SK-N-SH (cell line): ENCODE data around the gene FGD4. TPM values are rescaled to one million over a fixed set of nuclear protein-coding genes. Genes with fewer than 3 reads are reported as not detected.

Source experiments
- CTCF ChIA-PET: fragments of 300-600, 350-600 bp; formaldehyde crosslinking; extraction: SDS; loops from one replicate; lab custom pipeline; 2021; lab: Yijun Ruan, JAX
- POLR2A ChIA-PET: fragments of 350-600 bp; sonication (Branson Sonifier 250); formaldehyde crosslinking; extraction: SDS; loops from one replicate; lab custom pipeline; 2020; ENCODE audit warnings: antibody characterized with exemption, inconsistent platforms; lab: Yijun Ruan, JAX
- DNase-seq: peaks from one replicate; pipeline ENCODE4 v3.0.0; 2012
- H2AFZ ChIP-seq: fragments of 200-600 bp; sonication (generic); 2 replicates; pipeline ENCODE4 v1.8.1; 2016; ENCODE audit warnings: antibody characterized with exemption, mild to moderate bottlenecking, low read depth
- H3F3A ChIP-seq: fragments of 200-600 bp; sonication (generic); replicated peaks from 2 replicates; pipeline ENCODE3; 2016; ENCODE audit warnings: antibody characterized with exemption, mild to moderate bottlenecking; ENCODE audit not compliant: insufficient read depth
- H3K27ac ChIP-seq, 2 experiments: fragments of 200-500 bp in 1 of 2; fragments of 200-600 bp in 1 of 2; sonication (Bioruptor generic) in 1 of 2; sonication (generic), shearing (Covaris generic) in 1 of 2; 2 replicates each; pipeline versions ENCODE4 v1.5.1 to v1.6.1; 2014 to 2016; ENCODE audit warnings: low read depth in 2 of 2, inconsistent platforms in 1 of 2, low read length in 1 of 2, mild to moderate bottlenecking in 1 of 2, mixed read lengths in 1 of 2
- H3K27me3 ChIP-seq: fragments of 200-600 bp; sonication (generic), shearing (Covaris generic); 2 replicates; pipeline ENCODE4 v1.6.1; 2016; ENCODE audit warnings: mixed run types; ENCODE audit not compliant: insufficient read depth
- H3K36me3 ChIP-seq, 2 experiments: fragments of 200-500 bp in 1 of 2; fragments of 200-600 bp in 1 of 2; sonication (Bioruptor generic) in 1 of 2; sonication (generic) in 1 of 2; replicated peaks in 1 of 2; 2 replicates each; pipeline versions ENCODE3 to v1.5.1; 2014 to 2016; ENCODE audit warnings: low read length in 1 of 2, mild to moderate bottlenecking in 1 of 2; ENCODE audit not compliant: insufficient read depth in 2 of 2, control insufficient read depth in 1 of 2
- H3K4me1 ChIP-seq, 2 experiments: fragments of 200-500 bp in 1 of 2; fragments of 200-600 bp in 1 of 2; sonication (Bioruptor generic) in 1 of 2; sonication (generic), shearing (Covaris generic) in 1 of 2; 2 replicates each; pipeline versions ENCODE4 v1.5.1 to v1.6.1; 2014 to 2016; ENCODE audit warnings: low read depth in 1 of 2, low read length in 1 of 2, mixed run types in 1 of 2; ENCODE audit not compliant: insufficient read depth in 2 of 2, control insufficient read depth in 1 of 2
- H3K4me2 ChIP-seq: fragments of 200-600 bp; sonication (generic), shearing (Covaris generic); 2 replicates; pipeline ENCODE4 v1.6.1; 2017; ENCODE audit warnings: mixed run types
- H3K4me3 ChIP-seq, 2 experiments: fragments of 200-500 bp in 1 of 2; fragments of 200-600 bp in 1 of 2; sonication (Bioruptor generic) in 1 of 2; sonication (generic), shearing (Covaris generic) in 1 of 2; 2 replicates each; pipeline versions ENCODE4 v1.5.1 to v1.8.1; 2014 to 2016; ENCODE audit warnings: low read depth in 2 of 2, inconsistent platforms in 1 of 2, low read length in 1 of 2, mild to moderate bottlenecking in 1 of 2, mixed read lengths in 1 of 2, moderate library complexity in 1 of 2
- H3K79me2 ChIP-seq: fragments of 200-600 bp; sonication (generic); 2 replicates; pipeline ENCODE4 v1.8.1; 2017; ENCODE audit warnings: mild to moderate bottlenecking; ENCODE audit not compliant: insufficient read depth
- H3K9ac ChIP-seq: fragments of 200-600 bp; sonication (generic); 2 replicates; pipeline ENCODE4 v1.6.1; 2017; ENCODE audit warnings: mixed run types
- H3K9me2 ChIP-seq: fragments of 200-600 bp; sonication (generic); 2 replicates; pipeline ENCODE4 v1.6.1; 2017; ENCODE audit warnings: mixed run types
- H3K9me3 ChIP-seq: fragments of 200-600 bp; sonication (generic); 2 replicates; pipeline ENCODE4 v1.6.1; 2017; ENCODE audit warnings: mixed run types, mild to moderate bottlenecking, moderate library complexity
- H4K20me1 ChIP-seq: fragments of 200-600 bp; sonication (generic); 2 replicates; pipeline ENCODE4 v1.6.1; 2017; ENCODE audit warnings: mild to moderate bottlenecking, mixed run types; ENCODE audit not compliant: insufficient read depth
- EP300 ChIP-seq, 2 experiments: IDR thresholded peaks; 2 replicates each; pipeline versions ENCODE4 v1.4.0 to v1.6.1; 2012; ENCODE audit warnings: borderline replicate concordance in 1 of 2, low read depth in 1 of 2, low read length in 1 of 2
- EZH2phosphoT487 ChIP-seq: fragments of 200-600 bp; sonication (generic); IDR thresholded peaks from 2 replicates; pipeline ENCODE4 v1.6.1; 2017; ENCODE audit warnings: low read depth, mixed run types, mild to moderate bottlenecking, antibody characterized with exemption, moderate library complexity, borderline replicate concordance
- FOXM1 ChIP-seq: IDR thresholded peaks from 2 replicates; pipeline ENCODE4 v1.4.0; 2012; ENCODE audit warnings: low read depth, mild to moderate bottlenecking
- GABPA ChIP-seq: IDR thresholded peaks from 2 replicates; pipeline ENCODE4 v1.4.0; 2012; ENCODE audit warnings: low read depth, mild to moderate bottlenecking
- GATA2 ChIP-seq: sonication (generic); formaldehyde crosslinking; IDR thresholded peaks from 2 replicates; pipeline ENCODE4 v1.5.0; 2020; ENCODE audit warnings: mild to moderate bottlenecking, missing genetic modification reagents
- MAX ChIP-seq: IDR thresholded peaks from 2 replicates; pipeline ENCODE4 v1.4.0; 2012; ENCODE audit warnings: low read depth
- RCOR1 ChIP-seq: fragments of 150-350 bp; IDR thresholded peaks from 2 replicates; pipeline ENCODE4 v1.6.1; 2017; ENCODE audit warnings: antibody characterized with exemption, low read length
- RXRA ChIP-seq: IDR thresholded peaks from 2 replicates; pipeline ENCODE4 v1.4.0; 2012; ENCODE audit warnings: low read depth, mild to moderate bottlenecking, borderline replicate concordance
- SIN3A ChIP-seq: IDR thresholded peaks from 2 replicates; pipeline ENCODE4 v1.6.1; 2012; ENCODE audit warnings: low read depth, mild to moderate bottlenecking, low read length, moderate library complexity, borderline replicate concordance
- TAF1 ChIP-seq: IDR thresholded peaks from 2 replicates; pipeline ENCODE4 v1.6.1; 2012; ENCODE audit warnings: low read depth, mild to moderate bottlenecking, low read length, moderate library complexity, borderline replicate concordance
- WGBS: methylation state at CpG from one replicate; pipeline ENCODE4 v1.1.6; 2017; ENCODE audit warnings: low lambda C conversion rate; 5-methylcytosine and 5-hydroxymethylcytosine counted together
- polyA plus RNA-seq, 3 experiments: library from polyadenylated mRNA; depleted of rRNA; stranded (reverse); fragments of >200 nt; gene quantifications; 2 replicates each; pipeline ENCODE4 v1.2.3, GENCODE V29; 2012
- TF ChIP-seq, protein P1 (sequence below): IDR thresholded peaks from 2 replicates; pipeline ENCODE4 v1.4.0; 2012; ENCODE audit warnings: low read depth, borderline replicate concordance
- TF ChIP-seq, protein P2 (sequence below): IDR thresholded peaks from 2 replicates; pipeline ENCODE4; 2012
- TF ChIP-seq, protein P3 (sequence below): fragments of 150-350 bp; IDR thresholded peaks from 2 replicates; pipeline ENCODE4 v1.6.1; 2017; ENCODE audit warnings: antibody characterized with exemption, low read length, low read depth, borderline replicate concordance

FGD4 gene
- polyA plus RNA-seq, 1 of the 3 experiments (the other 2 are of a cell fraction) = 0.26 TPM

GRCh38 chr12:32482226-32482625, 82.9 kb downstream of the FGD4 start:
- TF ChIP-seq, protein P1, sequence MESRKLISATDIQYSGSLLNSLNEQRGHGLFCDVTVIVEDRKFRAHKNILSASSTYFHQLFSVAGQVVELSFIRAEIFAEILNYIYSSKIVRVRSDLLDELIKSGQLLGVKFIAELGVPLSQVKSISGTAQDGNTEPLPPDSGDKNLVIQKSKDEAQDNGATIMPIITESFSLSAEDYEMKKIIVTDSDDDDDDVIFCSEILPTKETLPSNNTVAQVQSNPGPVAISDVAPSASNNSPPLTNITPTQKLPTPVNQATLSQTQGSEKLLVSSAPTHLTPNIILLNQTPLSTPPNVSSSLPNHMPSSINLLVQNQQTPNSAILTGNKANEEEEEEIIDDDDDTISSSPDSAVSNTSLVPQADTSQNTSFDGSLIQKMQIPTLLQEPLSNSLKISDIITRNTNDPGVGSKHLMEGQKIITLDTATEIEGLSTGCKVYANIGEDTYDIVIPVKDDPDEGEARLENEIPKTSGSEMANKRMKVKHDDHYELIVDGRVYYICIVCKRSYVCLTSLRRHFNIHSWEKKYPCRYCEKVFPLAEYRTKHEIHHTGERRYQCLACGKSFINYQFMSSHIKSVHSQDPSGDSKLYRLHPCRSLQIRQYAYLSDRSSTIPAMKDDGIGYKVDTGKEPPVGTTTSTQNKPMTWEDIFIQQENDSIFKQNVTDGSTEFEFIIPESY = no peak
- WGBS = 84% methylated on average over 3 of the region's 3 CpGs
- no peaks in the 10 kb centered on the region for H3K36me3 ChIP-seq
- H3F3A ChIP-seq = no peaks in the 10 kb centered on the region
- ChIA-PET POLR2A (no interaction called here), CTCF (interaction anchor here (0.6 kb wide), 1 partner anchor 322 kb away, joined by 3 read pairs; no protein-coding TSS in a partner anchor)
- no peak for DNase-seq
- H4K20me1 ChIP-seq = no peaks in the 10 kb centered on the region
- no peak overlapping the region for H3K27ac ChIP-seq
- peaks cover 0 to 4% of the 10 kb centered on the region in 2 experiments; a peak in 2 of 4 replicates for H3K4me1 ChIP-seq
- no peak overlapping the region for H3K4me3 ChIP-seq
- no peaks in the 10 kb centered on the region for H3K9me3 ChIP-seq
- H3K27me3 ChIP-seq = no peaks in the 10 kb centered on the region
- H3K4me2 ChIP-seq = no peak overlapping the region
- no peak overlapping the region for H3K9ac ChIP-seq
- no peaks in the 10 kb centered on the region for H3K9me2 ChIP-seq
- H2AFZ ChIP-seq = no peak overlapping the region
- H3K79me2 ChIP-seq = no peaks in the 10 kb centered on the region

GRCh38 chr12:32483499-32483898, 84.1 kb downstream of the FGD4 start:
- no peaks in the 10 kb centered on the region for H3K9me2 ChIP-seq
- POLR2A ChIA-PET = no interaction called here
- CTCF ChIA-PET = interaction anchor here (0.6 to 1.2 kb wide), 3 partner anchors 10 to 138 kb away, joined by 3 to 4 read pairs (median 3); no protein-coding TSS in a partner anchor
- H3K4me3 ChIP-seq = no peak overlapping the region
- no peak for DNase-seq
- no peak overlapping the region for H2AFZ ChIP-seq
- no peaks in the 10 kb centered on the region for H3K27me3 ChIP-seq
- no peaks in the 10 kb centered on the region for H4K20me1 ChIP-seq
- H3K4me1 ChIP-seq = no peaks in the 10 kb centered on the region; a peak in 2 of 4 replicates
- H3K79me2 ChIP-seq = no peaks in the 10 kb centered on the region
- no peak for TF ChIP-seq EZH2phosphoT487
- no peak for TF ChIP-seq GATA2 (CRISPR knock-in tag)
- TF ChIP-seq RXRA = no peak
- TF ChIP-seq, protein P2, sequence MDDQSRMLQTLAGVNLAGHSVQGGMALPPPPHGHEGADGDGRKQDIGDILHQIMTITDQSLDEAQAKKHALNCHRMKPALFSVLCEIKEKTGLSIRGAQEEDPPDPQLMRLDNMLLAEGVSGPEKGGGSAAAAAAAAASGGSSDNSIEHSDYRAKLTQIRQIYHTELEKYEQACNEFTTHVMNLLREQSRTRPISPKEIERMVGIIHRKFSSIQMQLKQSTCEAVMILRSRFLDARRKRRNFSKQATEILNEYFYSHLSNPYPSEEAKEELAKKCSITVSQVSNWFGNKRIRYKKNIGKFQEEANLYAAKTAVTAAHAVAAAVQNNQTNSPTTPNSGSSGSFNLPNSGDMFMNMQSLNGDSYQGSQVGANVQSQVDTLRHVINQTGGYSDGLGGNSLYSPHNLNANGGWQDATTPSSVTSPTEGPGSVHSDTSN = no peak
- TF ChIP-seq SIN3A = no peak
- no peak for TF ChIP-seq FOXM1
- H3K4me2 ChIP-seq = no peak overlapping the region
- H3K9ac ChIP-seq = no peak overlapping the region
- no peak overlapping the region for H3K27ac ChIP-seq
- no peaks in the 10 kb centered on the region for H3F3A ChIP-seq
- no peaks in the 10 kb centered on the region for H3K36me3 ChIP-seq
- H3K9me3 ChIP-seq = no peaks in the 10 kb centered on the region

- H3K27ac ChIP-seq = no peak overlapping the region
- no peaks in the 10 kb centered on the region; a peak in 2 of 4 replicates for H3K4me1 ChIP-seq
- DNase-seq = no peak
- no peaks in the 10 kb centered on the region for H3K9me2 ChIP-seq
- no peaks in the 10 kb centered on the region for H3K79me2 ChIP-seq
- H3K9me3 ChIP-seq = no peaks in the 10 kb centered on the region
- no peaks in the 10 kb centered on the region for H4K20me1 ChIP-seq
- WGBS = 40% methylated on average over 1 of the region's 1 CpG
- CTCF ChIA-PET = interaction anchor here (1.0 to 1.2 kb wide), 2 partner anchors 9 to 28 kb away, joined by 3 to 4 read pairs; no protein-coding TSS in a partner anchor
- no peak overlapping the region for H2AFZ ChIP-seq
- H3K9ac ChIP-seq = no peak overlapping the region
- no peaks in the 10 kb centered on the region for H3K36me3 ChIP-seq
- H3K4me3 ChIP-seq = no peak overlapping the region
- H3K27me3 ChIP-seq = no peaks in the 10 kb centered on the region
- H3F3A ChIP-seq = no peaks in the 10 kb centered on the region
- H3K4me2 ChIP-seq = no peak overlapping the region
- POLR2A ChIA-PET = no interaction called here
- TF ChIP-seq, protein P2 = no peak
- no peak for TF ChIP-seq RXRA
- TF ChIP-seq EP300 (IDR thresholded peaks at IDR 0.05; ENCODE audit: borderline replicate concordance in 1 of 2, low read depth in 1 of 2, low read length in 1 of 2) = no peak
- TF ChIP-seq SIN3A = no peak
- no peak for TF ChIP-seq TAF1
- no peak for TF ChIP-seq MAX
- TF ChIP-seq GABPA = no peak
- TF ChIP-seq RCOR1 = no peak
- TF ChIP-seq, protein P3, sequence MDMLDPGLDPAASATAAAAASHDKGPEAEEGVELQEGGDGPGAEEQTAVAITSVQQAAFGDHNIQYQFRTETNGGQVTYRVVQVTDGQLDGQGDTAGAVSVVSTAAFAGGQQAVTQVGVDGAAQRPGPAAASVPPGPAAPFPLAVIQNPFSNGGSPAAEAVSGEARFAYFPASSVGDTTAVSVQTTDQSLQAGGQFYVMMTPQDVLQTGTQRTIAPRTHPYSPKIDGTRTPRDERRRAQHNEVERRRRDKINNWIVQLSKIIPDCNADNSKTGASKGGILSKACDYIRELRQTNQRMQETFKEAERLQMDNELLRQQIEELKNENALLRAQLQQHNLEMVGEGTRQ = no peak
Measured at GRCh38 chr12:32483993-32484392, 84.6 kb downstream of the FGD4 start.
